A549 (cell line): Measurements from ENCODE around the gene THEM5. TPM values are rescaled to one million over a fixed set of nuclear protein-coding genes. Genes with fewer than 3 reads are reported as not detected.

Source experiments
- ATAC-seq, 2 experiments: fragments of 200-7000 bp in 1 of 2; fragments of >200 bp in 1 of 2; cut with Nextera tagmentation in 1 of 2; cut with Tn5 transposase in 1 of 2; 3 replicates each; pipeline versions ENCODE4 v1.8.0 to v1.9.1; 2018 to 2020; ENCODE audit warnings: mild to moderate bottlenecking in 1 of 2, moderate library complexity in 1 of 2
- CTCF ChIA-PET: fragments of 300-600 bp; sonication (Branson Sonifier 250); formaldehyde crosslinking; extraction: SDS; loops from one replicate; lab custom pipeline; 2021; ENCODE audit warnings: antibody characterized with exemption, inconsistent platforms; lab: Yijun Ruan, JAX
- POLR2A ChIA-PET: fragments of 350-600 bp; formaldehyde crosslinking; extraction: SDS; loops from one replicate; lab custom pipeline; 2021; ENCODE audit warnings: antibody characterized with exemption, inconsistent platforms; lab: Yijun Ruan, JAX
- DNase-seq, 2 experiments: peaks; one replicate each; pipeline versions ENCODE4 v3.0.0 to v3.0.0-alpha.2; 2011 to 2016; ENCODE audit warnings: low read depth in 1 of 2, low spot score in 1 of 2
- FAIRE-seq: peaks from 2 replicates; lab custom pipeline; 2011; peaks lifted over from hg19 to GRCh38; lab: Jason Lieb, UNC
- H3K27ac ChIP-seq, 2 experiments: fragments of >200 bp; sonication (Bioruptor Twin); formaldehyde crosslinking; 3 replicates each; pipeline ENCODE4 v1.5.1; 2016 to 2017
- H3K4me1 ChIP-seq: fragments of >200 bp; sonication (Bioruptor Twin); formaldehyde crosslinking; 3 replicates; pipeline ENCODE4 v1.6.1; 2016
- H3K4me2 ChIP-seq: fragments of >200 bp; sonication (Bioruptor Twin); formaldehyde crosslinking; 3 replicates; pipeline ENCODE4 v1.6.1; 2016
- H3K4me3 ChIP-seq: fragments of >200 bp; sonication (Bioruptor Twin); formaldehyde crosslinking; 3 replicates; pipeline ENCODE4 v1.5.1; 2016
- H3K9me3 ChIP-seq: fragments of >200 bp; sonication (Bioruptor Twin); formaldehyde crosslinking; 3 replicates; pipeline ENCODE4 v1.6.1; 2016
- CBX8 ChIP-seq: fragments of 200-600 bp; sonication (generic); IDR thresholded peaks from 2 replicates; pipeline ENCODE4 v1.6.1; 2016
- CEBPB ChIP-seq, 2 experiments: fragments of >200 bp in 1 of 2; sonication (Bioruptor Twin) in 1 of 2; formaldehyde crosslinking in 1 of 2; IDR thresholded peaks; 2 replicates each; pipeline ENCODE4 v1.6.1; 2012 to 2016
- CHD2 ChIP-seq: fragments of 150-350 bp; IDR thresholded peaks from 2 replicates; pipeline ENCODE4 v1.6.1; 2014; ENCODE audit warnings: low read length; ENCODE audit not compliant: partially characterized antibody
- E2F6 ChIP-seq: IDR thresholded peaks from 2 replicates; pipeline ENCODE4 v1.6.1; 2012; ENCODE audit warnings: low read depth, borderline replicate concordance
- ELK1 ChIP-seq: fragments of 150-350 bp; IDR thresholded peaks from 2 replicates; pipeline ENCODE4 v1.6.1; 2014; ENCODE audit warnings: low read depth, mild to moderate bottlenecking, low read length
- EP300 ChIP-seq, 2 experiments: fragments of >200 bp; sonication (Bioruptor Twin); formaldehyde crosslinking; IDR thresholded peaks; 2 replicates in 1 of 2; 3 replicates in 1 of 2; pipeline ENCODE4 v1.6.1; 2016 to 2017
- HDAC2 ChIP-seq: fragments of 200-600 bp; sonication (generic); IDR thresholded peaks from 2 replicates; pipeline ENCODE4 v1.6.1; 2016
- HES2 ChIP-seq: fragments of >200 bp; sonication (Bioruptor Twin); formaldehyde crosslinking; IDR thresholded peaks from 2 replicates; pipeline ENCODE4 v1.6.1; 2016
- HMGXB4 ChIP-seq: fragments of 250-450 bp; sonication (Bioruptor Pico); IDR thresholded peaks from 2 replicates; pipeline ENCODE4 v1.5.0; 2021; ENCODE audit warnings: mild to moderate bottlenecking, moderate library complexity, borderline replicate concordance
- HOXB13 ChIP-seq: fragments of 250-450 bp; sonication (Bioruptor Pico); IDR thresholded peaks from 2 replicates; pipeline ENCODE4 v1.5.0; 2020; ENCODE audit warnings: low read depth, mild to moderate bottlenecking, moderate library complexity
- JUN ChIP-seq, 2 experiments: fragments of >200 bp; sonication (Bioruptor Twin); formaldehyde crosslinking; IDR thresholded peaks; 2 replicates in 1 of 2; 3 replicates in 1 of 2; pipeline ENCODE4 v1.6.1; 2016 to 2017
- MAFK ChIP-seq: fragments of 450-650 bp; IDR thresholded peaks from 2 replicates; pipeline ENCODE4 v1.6.1; 2014; ENCODE audit not compliant: partially characterized antibody
- NPAS2 ChIP-seq: fragments of 250-450 bp; sonication (Bioruptor Pico); IDR thresholded peaks from 2 replicates; pipeline ENCODE4 v1.8.0; 2022; ENCODE audit warnings: mild to moderate bottlenecking, moderate library complexity, borderline replicate concordance
- POLR2AphosphoS2 ChIP-seq: conservative IDR thresholded peaks from 2 replicates; pipeline ENCODE4 v1.6.1; 2012; ENCODE audit warnings: low read length, improper control_type of control experiment, inconsistent platforms
- RAD21 ChIP-seq, 2 experiments: fragments of >200 bp in 1 of 2; sonication (Bioruptor Twin) in 1 of 2; formaldehyde crosslinking in 1 of 2; IDR thresholded peaks in 1 of 2; conservative IDR thresholded peaks in 1 of 2; 2 replicates in 1 of 2; 3 replicates in 1 of 2; pipeline ENCODE4 v1.6.1; 2012 to 2018; ENCODE audit warnings: inconsistent platforms in 1 of 2
- RFX5 ChIP-seq: fragments of 450-650 bp; IDR thresholded peaks from 2 replicates; pipeline ENCODE4 v1.7.1; 2014; ENCODE audit warnings: antibody characterized with exemption, mild to moderate bottlenecking, moderate library complexity
- RNF2 ChIP-seq: fragments of 200-600 bp; sonication (generic); IDR thresholded peaks from 2 replicates; pipeline ENCODE4 v1.6.1; 2016; ENCODE audit warnings: low read depth, mild to moderate bottlenecking, antibody characterized with exemption, moderate library complexity, borderline replicate concordance
- SREBF2 ChIP-seq: fragments of 450-650 bp; IDR thresholded peaks from 2 replicates; pipeline ENCODE4 v1.6.1; 2014; ENCODE audit warnings: mild to moderate bottlenecking, moderate library complexity
- TFCP2L1 ChIP-seq: fragments of 250-450 bp; sonication (Bioruptor Pico); IDR thresholded peaks from 2 replicates; pipeline ENCODE4 v1.5.0; 2021; ENCODE audit warnings: mild to moderate bottlenecking
- WGBS: methylation state at CpG from one replicate; pipeline ENCODE4 v1.1.6; 2017; ENCODE audit errors: missing lambda C conversion rate; 5-methylcytosine and 5-hydroxymethylcytosine counted together
- polyA plus RNA-seq, 4 experiments: library from polyadenylated mRNA; depleted of rRNA in 3 of 4; stranded (reverse); fragments of >200 nt; fragmentation: RNase III in 1 of 4; extraction: RNeasy Plus Mini Kit Qiagen cat#74134 plus additional on column Dnase treatment in 1 of 4; gene quantifications; 2 replicates in 3 of 4; 3 replicates in 1 of 4; pipeline ENCODE4 v1.2.3, GENCODE V29; 2011 to 2017

Gene THEM5
- polyA plus RNA-seq, 2 of the 4 experiments (the other 2 are of a cell fraction), result not detected

GRCh38 chr1:151816548-151817352 lies 36.8 kb downstream of the THEM5 start:
- no peak for FAIRE-seq

GRCh38 chr1:151815716-151816327 lies 37.7 kb downstream of the THEM5 start:
- POLR2A ChIA-PET, result no interaction called here
- Histone ChIP-seq H3K9me3 (no peaks in the 10 kb centered on the region), H3K4me2 (no peak overlapping the region), H3K27ac (no peak overlapping the region), H3K4me1 (peaks cover 12% of the 10 kb centered on the region), H3K4me3 (no peak overlapping the region)
- no peak for DNase-seq
- CTCF ChIA-PET, result interaction anchor here (1.1 to 2.6 kb wide), 2 partner anchors 20 to 21 kb away, joined by 4 to 8 read pairs; no protein-coding TSS in a partner anchor
- WGBS, result 50% methylated on average over 10 of the region's 12 CpGs
- ATAC-seq, result no peak
- no peak for FAIRE-seq
- TF ChIP-seq SREBF2, result no peak

More at GRCh38 chr1:151816548-151817352, 36.8 kb downstream of the THEM5 start:
- DNase-seq, result no peak
- TF ChIP-seq TFCP2L1 (no peak), EP300 (IDR thresholded peaks at IDR 0.05) (no peak), E2F6 (no peak)
- Histone ChIP-seq H3K4me3 (no peak overlapping the region), H3K4me1 (peaks cover 16% of the 10 kb centered on the region), H3K4me2 (no peak overlapping the region), H3K9me3 (no peaks in the 10 kb centered on the region), H3K27ac (no peak overlapping the region)
- no peak for ATAC-seq
- ChIA-PET POLR2A (no interaction called here), CTCF (interaction anchor here (1.0 to 2.6 kb wide), 3 partner anchors 20 to 223 kb away, joined by 3 to 8 read pairs (median 5); no protein-coding TSS in a partner anchor)
- 77% methylated on average over 24 of the region's 26 CpGs for WGBS

- no peak for FAIRE-seq
- no peak overlapping the region for H3K4me3 ChIP-seq
- TF ChIP-seq HES2, result no peak
- TF ChIP-seq RAD21 (conservative IDR thresholded peaks at IDR 0.05 in 1 of 2, IDR thresholded peaks at IDR 0.05 in 1 of 2), result no peak
- TF ChIP-seq HMGXB4 (CRISPR knock-in tag), result no peak
- TF ChIP-seq NPAS2, result no peak
- TF ChIP-seq RFX5, result no peak
- TF ChIP-seq HDAC2, result no peak
- no peak for TF ChIP-seq CEBPB (IDR thresholded peaks at IDR 0.05)
- TF ChIP-seq POLR2AphosphoS2, result no peak
- no peak for TF ChIP-seq JUN (IDR thresholded peaks at IDR 0.05)
- TF ChIP-seq CHD2, result no peak
- no peak for TF ChIP-seq RNF2
- no peak for TF ChIP-seq SREBF2
- TF ChIP-seq CBX8, result no peak
- no peak for TF ChIP-seq MAFK
- no peak for TF ChIP-seq ELK1
- no peak for TF ChIP-seq HOXB13 (CRISPR knock-in tag)
- WGBS, result 58% methylated on average over 8 of the region's 8 CpGs
- ChIA-PET CTCF (interaction anchor here (1.1 to 1.4 kb wide), 2 partner anchors 10 to 21 kb away, joined by 3 to 4 read pairs; no protein-coding TSS in a partner anchor), POLR2A (no interaction called here)
- no peaks in the 10 kb centered on the region for H3K9me3 ChIP-seq
- H3K4me2 ChIP-seq, result no peak overlapping the region
- no peak for ATAC-seq
- no peak overlapping the region for H3K27ac ChIP-seq
- DNase-seq, result no peak
- peaks cover 5% of the 10 kb centered on the region; the same call in 2 of the 3 replicates for H3K4me1 ChIP-seq
These were observed 38.5 kb downstream of the THEM5 start for GRCh38 chr1:151814971-151815545.
